GM23248 (cell line): ENCODE results near the gene BAIAP2. TPM values are rescaled to one million over a fixed set of nuclear protein-coding genes. Genes with fewer than 3 reads are reported as not detected.
"Not testable (repeated sequence)": the region's sequence is repeated elsewhere in the genome, so short reads cannot be mapped to it uniquely, and the experiment has no call there.

ENCODE experiments used
- DNase-seq: peaks from one replicate; pipeline ENCODE4 v3.0.0-alpha.2; 2015
- H2AFZ ChIP-seq: fragments of 200-600 bp; sonication (generic); 2 replicates; pipeline ENCODE4 v1.6.1; 2016; ENCODE audit warnings: antibody characterized with exemption
- H3F3A ChIP-seq: fragments of 200-600 bp; sonication (generic); 2 replicates; pipeline ENCODE4 v1.6.1; 2016; ENCODE audit warnings: mild to moderate bottlenecking, antibody characterized with exemption, mixed run types; ENCODE audit not compliant: insufficient read depth
- H3K27ac ChIP-seq: fragments of 200-600 bp; sonication (generic); 2 replicates; pipeline ENCODE4 v1.5.1; 2016; ENCODE audit warnings: mild to moderate bottlenecking
- H3K27me3 ChIP-seq: fragments of 200-600 bp; sonication (generic); replicated peaks from 2 replicates; pipeline ENCODE4 v1.6.1; 2016; ENCODE audit warnings: mild to moderate bottlenecking; ENCODE audit not compliant: insufficient read depth
- H3K36me3 ChIP-seq: fragments of 200-600 bp; sonication (generic); 2 replicates; pipeline ENCODE4 v1.6.1; 2016; ENCODE audit warnings: low read depth, mild to moderate bottlenecking
- H3K4me1 ChIP-seq: fragments of 200-600 bp; sonication (generic); 2 replicates; pipeline ENCODE4 v1.6.1; 2016; ENCODE audit warnings: mild to moderate bottlenecking; ENCODE audit not compliant: insufficient read depth
- H3K4me2 ChIP-seq: fragments of 200-600 bp; sonication (generic); one replicate; pipeline ENCODE4 v1.6.1; 2016; ENCODE audit warnings: mild to moderate bottlenecking; ENCODE audit not compliant: unreplicated experiment
- H3K4me3 ChIP-seq: fragments of 200-600 bp; sonication (generic); 2 replicates; pipeline ENCODE4 v1.5.1; 2016; ENCODE audit warnings: mild to moderate bottlenecking
- H3K79me2 ChIP-seq: fragments of 200-600 bp; sonication (generic); 2 replicates; pipeline ENCODE4 v1.6.1; 2016; ENCODE audit warnings: mild to moderate bottlenecking; ENCODE audit not compliant: insufficient read depth
- H3K9ac ChIP-seq: fragments of 200-600 bp; sonication (generic); 2 replicates; pipeline ENCODE4 v1.6.1; 2016; ENCODE audit warnings: mild to moderate bottlenecking
- H3K9me2 ChIP-seq: fragments of 200-600 bp; sonication (generic); 2 replicates; pipeline ENCODE4 v1.6.1; 2016; ENCODE audit warnings: mixed run types, mild to moderate bottlenecking, moderate library complexity; ENCODE audit not compliant: insufficient read depth
- H3K9me3 ChIP-seq: fragments of 200-600 bp; sonication (generic); one replicate; pipeline ENCODE4 v1.6.1; 2017; ENCODE audit warnings: low read depth
- H4K20me1 ChIP-seq: fragments of 200-600 bp; sonication (generic); 2 replicates; pipeline ENCODE4 v1.6.0; 2016; ENCODE audit not compliant: insufficient read depth
- EZH2 ChIP-seq: fragments of 200-600 bp; sonication (generic); IDR thresholded peaks from 2 replicates; pipeline ENCODE4 v1.6.1; 2018; ENCODE audit warnings: antibody characterized with exemption, mild to moderate bottlenecking; ENCODE audit not compliant: insufficient read depth, poor library complexity, severe bottlenecking
- EZH2phosphoT487 ChIP-seq: fragments of 200-600 bp; sonication (generic); IDR thresholded peaks from 2 replicates; pipeline ENCODE4 v1.6.1; 2018; ENCODE audit warnings: antibody characterized with exemption, moderate library complexity, mild to moderate bottlenecking, low read depth; ENCODE audit not compliant: insufficient read depth
- WGBS, 2 experiments: methylation state at CpG; one replicate each; pipeline ENCODE4 v1.1.6; 2015 to 2017; ENCODE audit warnings: low lambda C conversion rate in 2 of 2, low coverage in 1 of 2; ENCODE audit errors: missing lambda C conversion rate in 2 of 2; 5-methylcytosine and 5-hydroxymethylcytosine counted together
- in situ Hi-C: fragments of 300-500 bp; cut with MboI; formaldehyde crosslinking; loops from 2 replicates; pipeline ENCODE4 v1.15.0; 2020
- polyA plus RNA-seq: library from polyadenylated mRNA; unstranded; fragments of >200 nt; fragmentation: Nextera tagmentation; extraction: Ambion mirVana; gene quantifications from 2 replicates; pipeline ENCODE4 v1.2.1, GENCODE V29; 2016
- total RNA-seq: library from RNA; depleted of rRNA; stranded (reverse); fragments of >200 nt; shearing (Covaris generic); gene quantifications from 2 replicates; pipeline ENCODE4 v1.2.3, GENCODE V29; 2014

The BAIAP2 gene
- total and polyA plus RNA-seq, 2 experiments from 2014 or later, result 28.2 to 31.7 TPM

DNA sequence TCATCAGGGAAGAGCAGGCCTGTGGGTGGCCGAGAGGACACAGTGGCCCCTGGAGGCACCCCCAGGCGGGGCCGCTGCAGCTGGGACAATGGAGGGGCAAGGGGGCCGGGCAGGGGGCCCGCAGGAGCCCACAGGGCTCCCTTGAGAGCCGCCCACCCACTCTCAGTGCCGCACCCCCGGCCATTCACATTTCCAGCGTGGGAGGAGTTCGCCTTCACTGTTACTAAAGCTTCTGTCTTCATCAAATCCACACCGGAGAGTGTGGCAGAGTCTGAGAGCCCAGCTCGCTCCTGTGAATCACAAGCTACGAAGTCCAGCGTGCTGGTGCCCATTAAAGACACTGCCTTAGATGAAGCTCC lies 109.5 kb downstream of the BAIAP2 start:
- DNase-seq, result no peak
- no peaks in the 10 kb centered on the region for H3K9me3 ChIP-seq
- no peak overlapping the region for H3K27ac ChIP-seq
- 74 to 76% methylated on average over 12 to 14 of the region's 14 CpGs for WGBS, 2 experiments
- no peaks in the 10 kb centered on the region for H3K79me2 ChIP-seq
- H3K9me2 ChIP-seq, result no peaks in the 10 kb centered on the region
- H3K4me2 ChIP-seq, result no peak overlapping the region
- H3K36me3 ChIP-seq, result no peaks in the 10 kb centered on the region
- H3K4me3 ChIP-seq, result no peak overlapping the region
- no peaks in the 10 kb centered on the region for H3K4me1 ChIP-seq
- no peaks in the 10 kb centered on the region for H3K27me3 ChIP-seq
- in situ Hi-C loops, result no loop called here
- H2AFZ ChIP-seq, result no peak overlapping the region
- H3K9ac ChIP-seq, result no peak overlapping the region
- H4K20me1 ChIP-seq, result no peaks in the 10 kb centered on the region
- no peak for TF ChIP-seq EZH2
- H3F3A ChIP-seq, result no peaks in the 10 kb centered on the region

GRCh38 chr17:81146208-81146607 lies 111.3 kb downstream of the BAIAP2 start:
- H3K27ac ChIP-seq, H3K9me2 ChIP-seq, in situ Hi-C loops, H3F3A ChIP-seq, H4K20me1 ChIP-seq, H3K9ac ChIP-seq, DNase-seq, H3K4me1 ChIP-seq, H3K79me2 ChIP-seq, H3K4me3 ChIP-seq, H3K27me3 ChIP-seq, H2AFZ ChIP-seq, H3K4me2 ChIP-seq, H3K36me3 ChIP-seq, H3K9me3 ChIP-seq: not testable (repeated sequence)
- 64 to 70% methylated on average over 9 to 10 of the region's 10 CpGs for WGBS, 2 experiments

DNA sequence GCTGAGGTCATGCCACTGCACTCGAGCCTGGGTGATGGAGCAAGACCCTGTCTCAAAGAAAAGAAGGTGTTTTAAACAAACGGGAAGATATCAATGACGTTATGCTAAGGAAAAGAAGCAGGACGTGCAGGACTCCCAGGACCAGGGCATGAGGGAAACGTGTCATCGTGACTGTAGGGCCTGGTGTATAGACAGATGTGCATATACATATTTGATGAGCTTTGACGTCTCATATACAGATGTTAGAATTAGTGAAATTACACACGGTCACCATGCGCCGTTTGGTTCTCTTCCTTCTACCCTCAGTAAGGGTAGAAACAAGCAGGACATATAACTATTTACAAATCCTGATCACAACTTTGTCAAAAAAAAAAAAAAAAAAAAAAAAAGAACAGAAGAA lies 112.8 kb downstream of the BAIAP2 start:
- no peak for DNase-seq
- H2AFZ ChIP-seq, result no peak overlapping the region
- WGBS, 2 experiments, result 70 to 72% methylated on average over 10 of the region's 10 CpGs

DNA sequence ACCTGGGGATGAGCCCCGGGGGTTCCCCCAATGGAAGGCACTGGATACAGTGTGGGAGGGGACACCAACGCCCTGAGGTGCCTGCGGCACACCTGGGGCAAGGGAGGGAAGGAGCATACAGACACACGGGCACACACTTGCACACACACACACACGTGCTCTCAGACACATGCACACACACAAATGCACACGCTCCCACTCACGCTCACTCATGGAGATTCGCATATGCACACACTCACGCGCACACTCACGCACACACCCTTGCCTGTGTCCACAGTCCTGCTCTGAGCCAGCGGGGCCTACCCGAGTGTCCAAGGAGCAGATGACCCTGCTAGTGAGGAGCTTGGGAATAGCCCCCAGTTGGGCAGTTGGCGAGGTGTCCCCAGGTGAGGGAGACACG lies 113.6 kb downstream of the BAIAP2 start:
- DNase-seq, result no peak
- TF ChIP-seq EZH2phosphoT487 (no peak), EZH2 (no peak)
- no peak overlapping the region for H3K4me3 ChIP-seq
- H3K4me2 ChIP-seq, result no peak overlapping the region
- H3K9ac ChIP-seq, result no peak overlapping the region
- 0 out of 2 replicates have a peak, but pooled peaks cover 8% of the 10 kb centered on the region for H3F3A ChIP-seq
- H3K4me1 ChIP-seq, result no peaks in the 10 kb centered on the region
- H4K20me1 ChIP-seq, result no peaks in the 10 kb centered on the region
- no peaks in the 10 kb centered on the region for H3K9me3 ChIP-seq
- in situ Hi-C loops, result no loop called here
- no peaks in the 10 kb centered on the region for H3K36me3 ChIP-seq
- H3K27ac ChIP-seq, result no peak overlapping the region
- no peaks in the 10 kb centered on the region; the same call in 1 of the 2 replicates for H3K27me3 ChIP-seq
- H2AFZ ChIP-seq, result no peak overlapping the region
- WGBS, 2 experiments, result 87% methylated on average over 11 to 15 of the region's 15 CpGs
- no peaks in the 10 kb centered on the region for H3K79me2 ChIP-seq
- no peaks in the 10 kb centered on the region for H3K9me2 ChIP-seq

More for the DNA sequence above, 112.8 kb downstream of the BAIAP2 start:
- Histone ChIP-seq H3F3A (no peaks in the 10 kb centered on the region), H3K9me2 (no peaks in the 10 kb centered on the region), H3K27me3 (no peaks in the 10 kb centered on the region; the same call in 1 of the 2 replicates), H3K27ac (no peak overlapping the region), H3K9me3 (no peaks in the 10 kb centered on the region), H3K4me1 (no peaks in the 10 kb centered on the region), H4K20me1 (no peaks in the 10 kb centered on the region), H3K36me3 (no peaks in the 10 kb centered on the region), H3K4me3 (no peak overlapping the region), H3K4me2 (no peak overlapping the region), H3K9ac (no peak overlapping the region), H3K79me2 (no peaks in the 10 kb centered on the region)
- TF ChIP-seq EZH2phosphoT487, result no peak
- no peak for TF ChIP-seq EZH2
- in situ Hi-C loops, result no loop called here

GRCh38 chr17:81148986-81149533 lies 114.1 kb downstream of the BAIAP2 start:
- no peak for DNase-seq
- Histone ChIP-seq H2AFZ (no peak overlapping the region), H3K4me1 (no peaks in the 10 kb centered on the region), H3F3A (0 out of 2 replicates have a peak, but pooled peaks cover 9% of the 10 kb centered on the region), H3K27ac (no peak overlapping the region), H3K79me2 (no peaks in the 10 kb centered on the region), H4K20me1 (no peaks in the 10 kb centered on the region), H3K4me2 (no peak overlapping the region), H3K9me2 (no peaks in the 10 kb centered on the region), H3K27me3 (no peaks in the 10 kb centered on the region; the same call in 1 of the 2 replicates), H3K9ac (no peak overlapping the region), H3K36me3 (no peaks in the 10 kb centered on the region), H3K9me3 (no peaks in the 10 kb centered on the region), H3K4me3 (no peak overlapping the region)
- WGBS, 2 experiments, result 72 to 90% methylated on average over 4 to 13 of the region's 14 CpGs
- TF ChIP-seq EZH2phosphoT487 (no peak), EZH2 (no peak)
- in situ Hi-C loops, result no loop called here
